Endothelial cell (in vitro differentiated cells): ENCODE data around the gene SAC3D1. TPM values are rescaled to one million over a fixed set of nuclear protein-coding genes. Genes with fewer than 3 reads are reported as not detected.

Source experiments
- DNase-seq: peaks from one replicate; pipeline ENCODE4 v3.0.0; 2021; ENCODE audit warnings: low spot score
- H3K27ac Mint-ChIP-seq: one replicate; pipeline ENCODE4 v1.8.0; 2021; ENCODE audit warnings: mixed read lengths, inconsistent platforms; ENCODE audit not compliant: unreplicated experiment
- H3K27me3 Mint-ChIP-seq: one replicate; pipeline ENCODE4 v1.8.0; 2021; ENCODE audit warnings: mild to moderate bottlenecking, moderate library complexity, mixed read lengths, inconsistent platforms; ENCODE audit not compliant: unreplicated experiment
- H3K36me3 Mint-ChIP-seq: one replicate; pipeline ENCODE4 v1.8.0; 2021; ENCODE audit warnings: mild to moderate bottlenecking, low read depth, mixed read lengths, inconsistent platforms; ENCODE audit not compliant: unreplicated experiment
- H3K4me1 Mint-ChIP-seq: one replicate; pipeline ENCODE4 v1.8.0; 2021; ENCODE audit warnings: mild to moderate bottlenecking, mixed read lengths, inconsistent platforms; ENCODE audit not compliant: unreplicated experiment
- H3K4me3 Mint-ChIP-seq: one replicate; pipeline ENCODE4 v1.8.0; 2021; ENCODE audit warnings: mild to moderate bottlenecking, mixed read lengths, inconsistent platforms; ENCODE audit not compliant: unreplicated experiment
- H3K9me3 Mint-ChIP-seq: one replicate; pipeline ENCODE4 v1.8.0; 2021; ENCODE audit warnings: mixed read lengths, inconsistent platforms; ENCODE audit not compliant: unreplicated experiment
- total RNA-seq: library from RNA; stranded (reverse); fragmentation: NEBNext Ultra II Directional; extraction: Animal tissue kit (Norgen Biotek cat#: 25700); gene quantifications from one replicate; pipeline ENCODE4 v1.2.1, GENCODE V29; 2021; ENCODE audit not compliant: unreplicated experiment
- TF ChIP-seq, protein P1 (sequence below): fragments of 200-600 bp; sonication (generic); IDR thresholded peaks from one replicate; pipeline ENCODE4 v1.5.0; 2021; ENCODE audit warnings: antibody characterized with exemption; ENCODE audit not compliant: unreplicated experiment

Gene SAC3D1
- total RNA-seq, 1 donor from 2014 or later: 4.8 TPM

DNA sequence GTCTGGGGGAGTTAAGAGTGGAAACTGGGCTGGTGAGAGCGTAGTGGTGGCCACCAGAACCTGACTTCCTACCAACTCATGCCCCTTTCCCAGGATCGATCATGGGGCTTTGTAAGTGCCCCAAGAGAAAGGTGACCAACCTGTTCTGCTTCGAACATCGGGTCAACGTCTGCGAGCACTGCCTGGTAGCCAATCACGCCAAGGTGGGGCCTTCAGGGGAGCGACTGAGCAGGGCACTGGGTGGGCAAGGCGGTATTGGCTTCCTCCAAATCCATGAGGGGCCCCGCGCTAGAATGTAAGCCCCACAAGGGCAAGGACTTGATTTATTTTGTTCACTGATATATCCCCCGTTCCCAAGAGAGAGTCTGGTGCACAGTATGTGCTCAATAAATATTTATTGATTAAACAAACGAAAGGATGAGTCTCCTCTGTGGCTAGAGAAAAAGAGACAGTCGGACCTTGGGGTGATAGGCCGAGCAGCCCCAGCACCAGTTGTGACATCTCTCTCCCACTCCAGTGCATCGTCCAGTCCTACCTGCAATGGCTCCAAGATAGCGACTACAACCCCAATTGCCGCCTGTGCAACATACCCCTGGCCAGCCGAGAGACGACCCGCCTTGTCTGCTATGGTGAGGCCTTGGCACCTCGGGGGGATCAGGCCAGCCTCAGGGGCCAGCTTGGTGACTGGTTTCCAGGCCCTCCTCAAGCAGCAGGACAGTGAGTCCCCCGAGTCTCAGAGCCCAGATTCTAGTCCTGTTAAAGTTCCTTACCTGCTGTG is 43.8 kb downstream of the SAC3D1 start:
- Mint-ChIP-seq H3K4me3 (peak overlapping the region; percentile 98), H3K27me3 (peaks cover 10% of the 10 kb centered on the region), H3K36me3 (peaks cover 14% of the 10 kb centered on the region), H3K9me3 (no peaks in the 10 kb centered on the region), H3K27ac (peak overlapping the region; percentile 87), H3K4me1 (peaks cover 16% of the 10 kb centered on the region)
- TF ChIP-seq, protein P1, sequence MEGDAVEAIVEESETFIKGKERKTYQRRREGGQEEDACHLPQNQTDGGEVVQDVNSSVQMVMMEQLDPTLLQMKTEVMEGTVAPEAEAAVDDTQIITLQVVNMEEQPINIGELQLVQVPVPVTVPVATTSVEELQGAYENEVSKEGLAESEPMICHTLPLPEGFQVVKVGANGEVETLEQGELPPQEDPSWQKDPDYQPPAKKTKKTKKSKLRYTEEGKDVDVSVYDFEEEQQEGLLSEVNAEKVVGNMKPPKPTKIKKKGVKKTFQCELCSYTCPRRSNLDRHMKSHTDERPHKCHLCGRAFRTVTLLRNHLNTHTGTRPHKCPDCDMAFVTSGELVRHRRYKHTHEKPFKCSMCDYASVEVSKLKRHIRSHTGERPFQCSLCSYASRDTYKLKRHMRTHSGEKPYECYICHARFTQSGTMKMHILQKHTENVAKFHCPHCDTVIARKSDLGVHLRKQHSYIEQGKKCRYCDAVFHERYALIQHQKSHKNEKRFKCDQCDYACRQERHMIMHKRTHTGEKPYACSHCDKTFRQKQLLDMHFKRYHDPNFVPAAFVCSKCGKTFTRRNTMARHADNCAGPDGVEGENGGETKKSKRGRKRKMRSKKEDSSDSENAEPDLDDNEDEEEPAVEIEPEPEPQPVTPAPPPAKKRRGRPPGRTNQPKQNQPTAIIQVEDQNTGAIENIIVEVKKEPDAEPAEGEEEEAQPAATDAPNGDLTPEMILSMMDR: no peak
- DNase-seq: no peak

DNA sequence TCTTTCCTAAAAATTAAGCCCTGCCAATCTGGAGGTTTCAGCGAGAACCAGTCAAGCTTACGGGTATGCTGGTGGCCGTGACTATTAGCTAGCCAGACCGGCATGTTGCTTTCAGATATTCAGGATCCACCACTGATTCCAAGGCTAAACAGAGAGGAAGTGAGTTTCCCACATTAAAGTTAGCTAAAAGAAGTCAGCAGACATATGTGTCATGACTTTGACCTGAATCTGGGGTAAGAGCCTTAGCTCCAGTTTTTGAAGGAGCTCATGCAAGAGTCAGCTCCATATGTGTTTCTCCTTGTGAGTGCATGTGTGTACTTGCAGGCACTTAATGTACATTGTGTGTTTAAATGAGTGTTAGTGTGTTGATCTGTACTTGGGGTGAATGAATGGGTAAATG is 44.4 kb downstream of the SAC3D1 start:
- no peak for DNase-seq
- peaks cover 14% of the 10 kb centered on the region for H3K36me3 Mint-ChIP-seq
- peak overlapping the region; percentile 98 for H3K4me3 Mint-ChIP-seq
- TF ChIP-seq, protein P1: no peak
- H3K4me1 Mint-ChIP-seq: peaks cover 16% of the 10 kb centered on the region
- H3K9me3 Mint-ChIP-seq: no peaks in the 10 kb centered on the region
- H3K27me3 Mint-ChIP-seq: peaks cover 10% of the 10 kb centered on the region
- peak overlapping the region; percentile 44 for H3K27ac Mint-ChIP-seq

DNA sequence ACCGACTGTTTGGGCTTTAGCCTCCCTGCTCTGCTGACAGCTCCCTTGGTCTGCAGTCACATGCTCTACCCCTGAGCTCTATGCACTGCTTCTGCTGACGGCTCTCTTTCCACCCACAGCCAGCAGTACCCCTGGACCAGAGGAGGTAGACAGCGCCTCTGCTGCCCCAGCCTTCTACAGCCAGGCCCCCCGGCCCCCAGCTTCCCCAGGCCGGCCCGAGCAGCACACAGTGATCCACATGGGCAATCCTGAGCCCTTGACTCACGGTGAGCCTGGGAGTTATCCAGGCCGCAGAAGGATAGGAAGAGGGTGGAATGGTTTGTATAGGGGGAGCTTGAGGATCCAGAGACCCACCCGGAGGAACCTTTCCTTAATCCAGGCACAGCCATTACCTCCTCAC is 45.8 kb downstream of the SAC3D1 start:
- Mint-ChIP-seq H3K27me3 (peaks cover 8% of the 10 kb centered on the region), H3K4me3 (no peak overlapping the region), H3K9me3 (no peaks in the 10 kb centered on the region), H3K36me3 (peaks cover 10% of the 10 kb centered on the region), H3K4me1 (peaks cover 16% of the 10 kb centered on the region), H3K27ac (no peak overlapping the region)
- no peak for DNase-seq
- TF ChIP-seq, protein P1: no peak

DNA sequence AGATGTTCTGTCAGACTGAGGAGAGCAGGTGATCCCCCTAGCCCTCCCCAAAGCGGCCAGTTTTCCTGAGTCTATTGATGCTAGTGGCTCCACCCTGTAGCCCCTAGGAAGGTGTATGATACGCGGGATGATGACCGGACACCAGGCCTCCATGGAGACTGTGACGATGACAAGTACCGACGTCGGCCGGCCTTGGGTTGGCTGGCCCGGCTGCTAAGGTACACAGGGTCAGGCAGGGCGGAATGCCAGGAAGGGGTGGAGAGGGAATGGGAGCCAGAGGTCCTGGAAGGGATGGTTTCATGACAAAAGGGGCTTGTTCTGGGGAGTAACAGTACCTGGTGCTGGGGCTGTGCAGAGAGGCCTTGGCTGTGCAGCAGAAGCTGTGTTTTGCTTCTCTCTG is 46.2 kb downstream of the SAC3D1 start:
- H3K27me3 Mint-ChIP-seq: peaks cover 8% of the 10 kb centered on the region
- H3K27ac Mint-ChIP-seq: no peak overlapping the region
- no peaks in the 10 kb centered on the region for H3K9me3 Mint-ChIP-seq
- H3K4me3 Mint-ChIP-seq: no peak overlapping the region
- H3K4me1 Mint-ChIP-seq: peaks cover 16% of the 10 kb centered on the region
- peaks cover 10% of the 10 kb centered on the region for H3K36me3 Mint-ChIP-seq
- DNase-seq: no peak
- TF ChIP-seq, protein P1: no peak

DNA sequence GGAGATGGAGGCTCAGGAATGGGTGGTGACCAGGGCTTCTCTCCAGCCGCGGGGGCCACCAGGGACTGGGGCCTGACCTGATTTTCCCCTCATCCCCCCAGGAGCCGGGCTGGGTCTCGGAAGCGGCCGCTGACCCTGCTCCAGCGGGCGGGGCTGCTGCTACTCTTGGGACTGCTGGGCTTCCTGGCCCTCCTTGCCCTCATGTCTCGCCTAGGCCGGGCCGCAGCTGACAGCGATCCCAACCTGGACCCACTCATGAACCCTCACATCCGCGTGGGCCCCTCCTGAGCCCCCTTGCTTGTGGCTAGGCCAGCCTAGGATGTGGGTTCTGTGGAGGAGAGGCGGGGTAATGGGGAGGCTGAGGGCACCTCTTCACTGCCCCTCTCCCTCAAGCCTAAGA is 46.8 kb downstream of the SAC3D1 start:
- H3K4me3 Mint-ChIP-seq: no peak overlapping the region
- H3K27me3 Mint-ChIP-seq: peaks cover 8% of the 10 kb centered on the region
- peaks cover 15% of the 10 kb centered on the region for H3K4me1 Mint-ChIP-seq
- H3K36me3 Mint-ChIP-seq: peaks cover 10% of the 10 kb centered on the region
- no peaks in the 10 kb centered on the region for H3K9me3 Mint-ChIP-seq
- H3K27ac Mint-ChIP-seq: no peak overlapping the region
- DNase-seq: no peak
- TF ChIP-seq, protein P1: no peak
